Stimulated activated CD8-positive, alpha-beta memory T cell treated with anti-CD3 and anti-CD28 coated beads, Interleukin-2, amount 100 ng/mL, for 1 hour (primary cell): ENCODE results near the gene CHRNB2.
A peak's percentile ranks its signal among the peaks of the same experiment; 100 is the strongest.

Experiments
- DNase-seq, 2 donors: peaks; one replicate each; pipeline ENCODE4 v3.0.0-alpha.2; 2020; ENCODE audit warnings: low read depth in 2 of 2

Gene CHRNB2

GRCh38 chr1:154553056-154554030, 14.2 kb upstream of the CHRNB2 start:
- DNase-seq, result no peak

- no peak for DNase-seq
Observed at GRCh38 chr1:154556422-154556821, 11.2 kb upstream of the CHRNB2 start.

GRCh38 chr1:154557248-154557938, 10.2 kb upstream of the CHRNB2 start:
- no peak for DNase-seq

DNA sequence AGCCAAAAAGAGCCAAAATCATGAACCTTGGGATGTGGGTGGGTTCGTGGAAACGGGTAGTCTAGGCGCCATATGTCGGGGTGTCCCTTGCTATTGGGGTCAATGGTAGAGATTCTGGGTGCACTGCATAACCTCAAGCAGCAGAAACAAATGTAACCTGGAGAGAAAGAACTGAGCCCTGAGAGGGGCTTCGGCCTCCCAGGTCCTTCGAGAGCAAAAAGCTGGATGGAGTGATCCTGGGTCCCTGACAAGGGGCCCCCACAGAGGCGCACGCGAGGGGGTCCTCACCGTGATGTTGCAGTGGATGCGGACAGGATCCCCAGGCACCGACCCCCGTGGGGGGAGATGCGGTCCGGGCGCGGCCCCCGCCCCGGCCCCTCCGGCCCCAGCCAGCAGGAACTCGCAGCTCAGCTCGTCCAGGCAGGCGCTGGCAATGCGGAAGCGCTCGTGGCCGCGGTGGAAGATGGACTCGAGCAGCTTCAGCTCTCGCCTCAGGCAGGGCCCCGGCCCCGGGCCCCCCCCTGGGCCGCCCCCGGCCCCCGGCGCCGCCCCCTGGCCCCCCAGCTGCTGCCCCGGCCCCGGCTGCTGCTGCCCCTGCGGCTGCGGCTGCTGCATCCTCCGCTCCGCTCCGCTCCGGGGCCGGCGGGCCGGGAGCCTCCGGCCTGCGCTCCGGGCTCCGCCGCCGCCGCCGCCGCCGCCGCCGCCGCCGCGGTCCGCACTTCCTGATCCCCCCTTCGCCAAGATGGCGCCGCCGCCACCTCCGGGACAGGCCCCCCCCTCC, 9.4 kb upstream of the CHRNB2 start, which contains the start of gene UBE2Q1:
Gene UBE2Q1 (minus strand): TSS at position 724 of the 781 bp plus-strand sequence. CDS start 109 bp downstream, at position 615.
- peak; percentile 8 to 12 for DNase-seq

DNA sequence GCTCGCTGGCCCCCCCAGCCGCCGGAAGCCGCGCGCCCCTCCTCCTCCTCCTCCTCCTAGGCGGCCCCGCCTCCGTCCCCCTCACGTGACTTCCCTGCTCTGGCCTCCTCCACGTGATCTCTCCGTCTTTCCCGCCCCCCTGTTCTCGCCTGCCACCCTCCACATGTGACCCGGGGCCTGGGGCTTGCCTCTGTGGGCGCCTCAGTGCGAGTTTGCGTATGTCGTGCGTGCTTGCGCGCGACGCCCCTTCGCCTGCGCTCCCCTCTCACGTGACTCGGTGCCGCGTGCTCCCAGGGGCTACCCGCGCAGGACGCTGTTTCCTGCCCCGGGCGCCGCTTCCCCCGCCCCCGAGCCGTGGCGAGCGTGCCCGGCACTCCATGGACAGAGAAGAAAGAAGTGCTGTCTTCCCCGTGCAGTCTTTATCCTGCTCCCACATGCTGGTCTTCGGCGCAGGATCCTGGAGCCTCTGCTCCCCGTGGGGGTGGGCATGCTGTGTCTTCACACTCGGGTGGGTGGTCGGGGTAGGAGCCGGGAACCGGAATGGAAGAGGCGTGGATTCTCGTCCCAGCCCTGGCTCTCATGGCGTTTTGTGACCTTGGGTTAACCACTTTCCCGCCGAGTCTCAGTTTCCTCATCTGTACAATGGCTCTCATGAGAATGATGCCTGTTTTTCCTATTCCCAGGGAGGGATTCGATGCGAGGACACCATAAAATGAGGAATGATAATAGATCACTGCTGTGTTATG, 8.7 kb upstream of the CHRNB2 start:
- DNase-seq, result peak; percentile 98 to 99

GRCh38 chr1:154559466-154560044, 8.0 kb upstream of the CHRNB2 start:
- peak; percentile 54 to 69 for DNase-seq

- no peak for DNase-seq
Observed at GRCh38 chr1:154565876-154566275, 1.7 kb upstream of the CHRNB2 start.

GRCh38 chr1:154568157-154568815, 708 bp downstream of the CHRNB2 start:
- DNase-seq, result no peak

DNA sequence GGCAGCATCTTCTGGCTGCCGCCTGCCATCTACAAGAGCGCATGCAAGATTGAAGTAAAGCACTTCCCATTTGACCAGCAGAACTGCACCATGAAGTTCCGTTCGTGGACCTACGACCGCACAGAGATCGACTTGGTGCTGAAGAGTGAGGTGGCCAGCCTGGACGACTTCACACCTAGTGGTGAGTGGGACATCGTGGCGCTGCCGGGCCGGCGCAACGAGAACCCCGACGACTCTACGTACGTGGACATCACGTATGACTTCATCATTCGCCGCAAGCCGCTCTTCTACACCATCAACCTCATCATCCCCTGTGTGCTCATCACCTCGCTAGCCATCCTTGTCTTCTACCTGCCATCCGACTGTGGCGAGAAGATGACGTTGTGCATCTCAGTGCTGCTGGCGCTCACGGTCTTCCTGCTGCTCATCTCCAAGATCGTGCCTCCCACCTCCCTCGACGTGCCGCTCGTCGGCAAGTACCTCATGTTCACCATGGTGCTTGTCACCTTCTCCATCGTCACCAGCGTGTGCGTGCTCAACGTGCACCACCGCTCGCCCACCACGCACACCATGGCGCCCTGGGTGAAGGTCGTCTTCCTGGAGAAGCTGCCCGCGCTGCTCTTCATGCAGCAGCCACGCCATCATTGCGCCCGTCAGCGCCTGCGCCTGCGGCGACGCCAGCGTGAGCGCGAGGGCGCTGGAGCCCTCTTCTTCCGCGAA, 3.8 kb downstream of the CHRNB2 start:
- no peak for DNase-seq

GRCh38 chr1:154571964-154572288, 4.3 kb downstream of the CHRNB2 start:
- DNase-seq, result no peak

- no peak for DNase-seq
Observed at GRCh38 chr1:154572468-154573167, 5.0 kb downstream of the CHRNB2 start.

- DNase-seq, result no peak
Observed at GRCh38 chr1:154573168-154573510, 5.6 kb downstream of the CHRNB2 start.

GRCh38 chr1:154574716-154575115, 7.1 kb downstream of the CHRNB2 start:
- DNase-seq, result no peak

DNA sequence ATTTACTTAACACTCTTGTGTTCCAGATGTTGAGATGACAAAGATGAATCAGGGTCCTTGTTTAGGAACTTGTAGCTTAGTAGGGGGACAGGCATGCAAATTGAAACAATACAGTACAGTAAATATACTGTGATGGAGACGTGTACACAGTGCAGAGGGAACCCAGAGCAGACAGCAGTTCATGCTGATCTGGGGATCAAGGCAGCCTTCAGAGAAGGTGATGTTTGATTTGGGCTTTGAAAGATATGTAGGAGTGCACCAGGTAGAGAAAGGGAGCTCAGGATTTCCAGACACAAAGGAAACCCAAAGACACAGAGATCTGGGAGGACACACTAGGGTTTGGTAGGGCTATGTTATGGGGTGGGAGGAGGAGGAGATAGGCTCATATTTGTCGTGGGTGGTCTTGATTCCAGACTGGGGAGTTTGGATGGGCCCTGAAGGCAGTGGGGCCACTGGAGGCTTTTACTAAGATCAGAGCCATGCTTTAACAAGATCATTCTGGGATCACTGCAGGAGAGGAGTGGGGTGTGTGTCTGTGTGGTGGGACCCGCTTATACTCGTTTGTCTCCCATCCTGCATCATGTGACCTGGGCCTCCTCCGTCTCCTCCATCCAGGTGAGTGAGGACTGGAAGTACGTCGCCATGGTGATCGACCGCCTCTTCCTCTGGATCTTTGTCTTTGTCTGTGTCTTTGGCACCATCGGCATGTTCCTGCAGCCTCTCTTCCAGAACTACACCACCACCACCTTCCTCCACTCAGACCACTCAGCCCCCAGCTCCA, 7.8 kb downstream of the CHRNB2 start:
- no peak for DNase-seq

DNA sequence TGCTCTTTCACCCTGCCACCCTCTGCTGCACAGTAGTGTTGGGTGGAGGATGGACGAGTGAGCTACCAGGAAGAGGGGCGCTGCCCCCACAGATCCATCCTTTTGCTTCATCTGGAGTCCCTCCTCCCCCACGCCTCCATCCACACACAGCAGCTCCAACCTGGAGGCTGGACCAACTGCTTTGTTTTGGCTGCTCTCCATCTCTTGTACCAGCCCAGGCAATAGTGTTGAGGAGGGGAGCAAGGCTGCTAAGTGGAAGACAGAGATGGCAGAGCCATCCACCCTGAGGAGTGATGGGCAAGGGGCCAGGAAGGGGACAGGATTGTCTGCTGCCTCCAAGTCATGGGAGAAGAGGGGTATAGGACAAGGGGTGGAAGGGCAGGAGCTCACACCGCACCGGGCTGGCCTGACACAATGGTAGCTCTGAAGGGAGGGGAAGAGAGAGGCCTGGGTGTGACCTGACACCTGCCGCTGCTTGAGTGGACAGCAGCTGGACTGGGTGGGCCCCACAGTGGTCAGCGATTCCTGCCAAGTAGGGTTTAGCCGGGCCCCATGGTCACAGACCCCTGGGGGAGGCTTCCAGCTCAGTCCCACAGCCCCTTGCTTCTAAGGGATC, 8.5 kb downstream of the CHRNB2 start:
- no peak for DNase-seq

GRCh38 chr1:154577346-154578057, 9.9 kb downstream of the CHRNB2 start:
- DNase-seq, result no peak

DNA sequence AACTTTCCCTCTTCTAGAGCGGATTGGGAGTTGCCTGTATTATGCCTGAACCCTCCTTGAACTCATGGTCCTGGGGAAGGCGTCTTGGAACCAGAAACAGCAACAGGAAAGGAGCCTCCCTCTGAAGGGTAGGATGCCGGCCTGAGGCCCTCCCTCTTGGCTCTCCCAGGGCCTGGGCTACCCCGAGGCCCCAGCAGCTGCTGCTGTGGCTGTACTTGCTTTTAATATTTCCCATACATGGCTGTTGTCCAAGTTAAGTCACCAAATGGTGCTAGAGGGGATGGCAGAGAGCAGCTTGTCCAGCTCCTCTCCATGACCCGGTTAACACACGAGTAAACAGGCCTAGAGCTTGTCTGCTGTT, 10.5 kb downstream of the CHRNB2 start:
- no peak for DNase-seq
